ENCODE measurements around the gene IL22RA1. TPM values are rescaled to one million over a fixed set of nuclear protein-coding genes. Genes with fewer than 3 reads are reported as not detected.

The IL22RA1 gene
- total and polyA plus RNA-seq, 7 donors: 0.16 to 18.5 (median 7.2) TPM; not detected in 2

GRCh38 chr1:24113641-24114033, 29.3 kb downstream of the IL22RA1 start:
- Histone ChIP-seq H3K27me3 (peaks cover 0 to 13% (median 0%) of the 10 kb centered on the region in 3 donors), H3K4me3 (no peak overlapping the region), H3K36me3 (no peaks in the 10 kb centered on the region), H3K4me1 (peaks cover 0 to 12% (median 8%) of the 10 kb centered on the region in 4 donors), H3K27ac (no peak overlapping the region), H3K9me3 (no peaks in the 10 kb centered on the region)
- intact Hi-C loops (cut with DNase I): loop anchor here (10.0 kb wide), 1 partner anchor 339 kb away; the partner anchor contains the start of gene PITHD1
- WGBS, 2 donors: 66 to 73% methylated on average over 6 of the region's 6 CpGs
- no peak for TF ChIP-seq POLR2AphosphoS5 (IDR thresholded peaks at IDR 0.05)
- no peak for TF ChIP-seq POLR2A (IDR thresholded peaks at IDR 0.05)
- no peak for TF ChIP-seq EP300 (IDR thresholded peaks at IDR 0.05)
- TF ChIP-seq, protein P1, sequence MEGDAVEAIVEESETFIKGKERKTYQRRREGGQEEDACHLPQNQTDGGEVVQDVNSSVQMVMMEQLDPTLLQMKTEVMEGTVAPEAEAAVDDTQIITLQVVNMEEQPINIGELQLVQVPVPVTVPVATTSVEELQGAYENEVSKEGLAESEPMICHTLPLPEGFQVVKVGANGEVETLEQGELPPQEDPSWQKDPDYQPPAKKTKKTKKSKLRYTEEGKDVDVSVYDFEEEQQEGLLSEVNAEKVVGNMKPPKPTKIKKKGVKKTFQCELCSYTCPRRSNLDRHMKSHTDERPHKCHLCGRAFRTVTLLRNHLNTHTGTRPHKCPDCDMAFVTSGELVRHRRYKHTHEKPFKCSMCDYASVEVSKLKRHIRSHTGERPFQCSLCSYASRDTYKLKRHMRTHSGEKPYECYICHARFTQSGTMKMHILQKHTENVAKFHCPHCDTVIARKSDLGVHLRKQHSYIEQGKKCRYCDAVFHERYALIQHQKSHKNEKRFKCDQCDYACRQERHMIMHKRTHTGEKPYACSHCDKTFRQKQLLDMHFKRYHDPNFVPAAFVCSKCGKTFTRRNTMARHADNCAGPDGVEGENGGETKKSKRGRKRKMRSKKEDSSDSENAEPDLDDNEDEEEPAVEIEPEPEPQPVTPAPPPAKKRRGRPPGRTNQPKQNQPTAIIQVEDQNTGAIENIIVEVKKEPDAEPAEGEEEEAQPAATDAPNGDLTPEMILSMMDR (IDR thresholded peaks at IDR 0.05): no peak
- no peak for DNase-seq

- peak within 1 kb of the TSS in 3 of 4 donors; percentile 7 to 38 (median 32) for H3K4me3 ChIP-seq
- H3K36me3 ChIP-seq: no peaks in the 10 kb centered on the region
- peaks cover 0 to 12% (median 8%) of the 10 kb centered on the region in 4 donors for H3K4me1 ChIP-seq
- TF ChIP-seq POLR2AphosphoS5 (IDR thresholded peaks at IDR 0.05): no peak
- TF ChIP-seq, protein P1 (IDR thresholded peaks at IDR 0.05): peak in 3 of 4 experiments; percentile 44 to 60 (median 47)
- no peak for TF ChIP-seq POLR2A (IDR thresholded peaks at IDR 0.05)
- TF ChIP-seq EP300 (IDR thresholded peaks at IDR 0.05): no peak
- WGBS, 2 donors: 41% methylated on average over 27 of the region's 27 CpGs
- peak within 1 kb of the TSS in 1 of 4 donors; percentile 38 for H3K27ac ChIP-seq
- peaks cover 0 to 1% (median 0%) of the 10 kb centered on the region in 3 donors for H3K27me3 ChIP-seq
- no peaks in the 10 kb centered on the region for H3K9me3 ChIP-seq
- DNase-seq: peak; percentile 85
- intact Hi-C loops (cut with DNase I): loop anchor here (1.0 to 10.0 kb wide), 3 partner anchors 41 to 337 kb away; partner anchors contain the start of genes PITHD1 and PNRC2
Observed at GRCh38 chr1:24111996-24112779, 30.8 kb downstream of the IL22RA1 start, which contains the start of gene MYOM3. Gene MYOM3, minus strand, starts transcription at chr1:24112135. Its CDS starts 3,499 bp downstream, at chr1:24108636.

GRCh38 chr1:24111262-24111995, 31.5 kb downstream of the IL22RA1 start:
- 87 to 93% methylated on average over 20 of the region's 20 CpGs for WGBS, 2 donors

DNA sequence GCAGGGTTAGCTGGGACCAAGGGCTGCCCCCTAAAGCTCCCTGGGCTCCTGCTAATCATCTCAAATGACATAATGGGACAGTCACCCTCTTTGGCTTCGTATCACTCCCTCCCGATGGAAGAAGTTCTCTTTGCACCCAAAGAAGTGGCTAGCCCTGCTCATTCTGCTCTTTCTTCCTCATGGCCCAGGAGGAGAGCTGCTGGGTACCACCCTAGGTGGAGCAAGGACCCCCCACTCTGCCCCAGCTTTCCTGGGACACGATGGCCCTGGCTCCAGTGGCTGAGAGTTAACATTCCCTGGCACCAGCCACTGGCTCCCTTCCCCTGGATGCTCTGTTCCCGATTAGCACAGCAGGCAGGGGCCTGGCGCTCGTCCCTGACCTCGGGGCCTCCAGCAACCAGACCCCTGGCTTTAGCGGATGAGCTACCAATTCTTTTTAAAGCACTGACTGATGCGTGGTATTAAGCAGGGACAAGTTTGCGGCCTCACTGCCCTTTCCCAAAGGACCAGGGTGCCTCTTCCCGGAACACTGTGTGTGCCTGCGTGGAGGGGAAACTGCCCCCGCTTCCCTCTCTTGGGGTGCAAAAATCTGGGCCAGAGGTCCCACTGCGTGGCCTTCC, 32.2 kb downstream of the IL22RA1 start:
- peak overlapping the region in 1 of 4 donors; percentile 33 for H3K27ac ChIP-seq
- 83 to 91% methylated on average over 14 of the region's 14 CpGs for WGBS, 2 donors
- no peak for TF ChIP-seq EP300 (IDR thresholded peaks at IDR 0.05)
- TF ChIP-seq, protein P1 (IDR thresholded peaks at IDR 0.05): no peak
- TF ChIP-seq POLR2A (IDR thresholded peaks at IDR 0.05): no peak
- no peak for TF ChIP-seq POLR2AphosphoS5 (IDR thresholded peaks at IDR 0.05)

More at GRCh38 chr1:24111262-24111995, 31.5 kb downstream of the IL22RA1 start:
- no peak overlapping the region for H3K4me3 ChIP-seq
- no peaks in the 10 kb centered on the region for H3K27me3 ChIP-seq
- H3K9me3 ChIP-seq: no peaks in the 10 kb centered on the region
- TF ChIP-seq EP300 (IDR thresholded peaks at IDR 0.05): no peak
- no peak for TF ChIP-seq POLR2A (IDR thresholded peaks at IDR 0.05)
- TF ChIP-seq, protein P1 (IDR thresholded peaks at IDR 0.05): no peak
- TF ChIP-seq POLR2AphosphoS5 (IDR thresholded peaks at IDR 0.05): no peak
- H3K4me1 ChIP-seq: peaks cover 0 to 12% (median 8%) of the 10 kb centered on the region in 4 donors
- H3K36me3 ChIP-seq: no peaks in the 10 kb centered on the region
- intact Hi-C loops (cut with DNase I): loop anchor here (10.0 kb wide), 1 partner anchor 337 kb away; the partner anchor contains the start of gene PITHD1
- peak overlapping the region in 1 of 4 donors; percentile 38 for H3K27ac ChIP-seq
- DNase-seq: no peak

More for the DNA sequence above, 32.2 kb downstream of the IL22RA1 start:
- no peak for DNase-seq
- no peaks in the 10 kb centered on the region for H3K27me3 ChIP-seq
- no peak overlapping the region for H3K4me3 ChIP-seq
- no peaks in the 10 kb centered on the region for H3K36me3 ChIP-seq
- H3K9me3 ChIP-seq: no peaks in the 10 kb centered on the region
- intact Hi-C loops (cut with DNase I): loop anchor here (10.0 kb wide), 1 partner anchor 336 kb away; the partner anchor contains the start of gene PITHD1
- H3K4me1 ChIP-seq: peaks cover 0 to 12% (median 8%) of the 10 kb centered on the region in 4 donors
